ENCODE measurements around the gene CTSC.

CTSC gene

GRCh38 chr11:88292171-88292843 lies 45.2 kb downstream of the CTSC start (continued):
- TF ChIP-seq CTCF (tag by site-specific recombination; IDR thresholded peaks at IDR 0.05) (peak; percentile 51), SP2 (tag by site-specific recombination; IDR thresholded peaks at IDR 0.05) (no peak)

GRCh38 chr11:88288560-88288959 lies 49.0 kb downstream of the CTSC start:
- H3K4me1 ChIP-seq (ENCODE audit: control insufficient read depth, insufficient read depth, low read length): peaks cover 16% of the 10 kb centered on the region
- ChIA-PET POLR2A (no interaction called here), CTCF (interaction anchor here (1.3 kb wide), 1 partner anchor 256 kb away, joined by 3 read pairs; no protein-coding TSS in a partner anchor)
- H3K4me3 ChIP-seq (ENCODE audit: low read depth, low read length): no peak overlapping the region
- TF ChIP-seq ZNF623 (tag by site-specific recombination; IDR thresholded peaks at IDR 0.05): no peak
- no peak for TF ChIP-seq ZNF398 (tag by site-specific recombination; IDR thresholded peaks at IDR 0.05)
- no peak for TF ChIP-seq BCL6B (tag by site-specific recombination; IDR thresholded peaks at IDR 0.05)
- no peak for TF ChIP-seq ZNF114 (tag by site-specific recombination; IDR thresholded peaks at IDR 0.05)
- TF ChIP-seq KLF8 (tag by site-specific recombination; IDR thresholded peaks at IDR 0.05): no peak
- TF ChIP-seq CTCF (tag by site-specific recombination; IDR thresholded peaks at IDR 0.05): no peak
- no peak for TF ChIP-seq ZNF426 (tag by site-specific recombination; IDR thresholded peaks at IDR 0.05)
- TF ChIP-seq ZNF610 (tag by site-specific recombination; IDR thresholded peaks at IDR 0.05; ENCODE audit: borderline replicate concordance): no peak
- no peak for TF ChIP-seq ZNF488 (tag by site-specific recombination; IDR thresholded peaks at IDR 0.05)
- TF ChIP-seq GLI2 (tag by site-specific recombination; IDR thresholded peaks at IDR 0.05; ENCODE audit: borderline replicate concordance, low read depth): no peak
- TF ChIP-seq INSM2 (tag by site-specific recombination; IDR thresholded peaks at IDR 0.05): no peak
- H3K36me3 ChIP-seq (ENCODE audit: control insufficient read depth in 2 of 2, insufficient read depth in 1 of 2, low read length in 2 of 2): no peaks in the 10 kb centered on the region
- H3K27ac ChIP-seq (ENCODE audit: extremely low read depth, low read depth, low read length): no peak overlapping the region
- H3K9me3 ChIP-seq (ENCODE audit: control insufficient read depth, insufficient read depth, low read depth, low read length): no peaks in the 10 kb centered on the region
